K562 (cell line): ENCODE data around the gene RMP24.

Source experiments
- ATF7 ChIP-seq: fragments of 450-650 bp; IDR thresholded peaks from 2 replicates; pipeline ENCODE4 v1.7.1; 2014; ENCODE audit warnings: mild to moderate bottlenecking, moderate library complexity
- CAMTA2 ChIP-seq: fragments of 250-450 bp; sonication (Bioruptor Pico); conservative IDR thresholded peaks from 2 replicates; pipeline ENCODE4 v1.5.1; 2022
- CREB1 ChIP-seq, 2 experiments: sonication (generic) in 1 of 2; formaldehyde crosslinking in 1 of 2; IDR thresholded peaks; 2 replicates each; pipeline versions ENCODE4 v1.6.1 to v1.8.0; 2012 to 2022; ENCODE audit warnings: inconsistent platforms in 1 of 2, mild to moderate bottlenecking in 1 of 2, missing genetic modification reagents in 1 of 2, moderate library complexity in 1 of 2
- GATA2 ChIP-seq: sonication (generic); formaldehyde crosslinking; IDR thresholded peaks from 2 replicates; pipeline ENCODE4 v1.4.0; 2020; ENCODE audit warnings: mild to moderate bottlenecking, missing genetic modification reagents
- NFATC3 ChIP-seq: fragments of 450-650 bp; IDR thresholded peaks from 2 replicates; pipeline ENCODE4 v1.6.1; 2017; ENCODE audit warnings: mild to moderate bottlenecking
- NR2C1 ChIP-seq, 2 experiments: fragments of 450-650 bp; IDR thresholded peaks; 2 replicates each; pipeline ENCODE4 v1.6.1; 2017; ENCODE audit warnings: mild to moderate bottlenecking in 2 of 2, antibody characterized with exemption in 1 of 2, inconsistent platforms in 1 of 2, missing compliant biosample characterization in 1 of 2, missing genetic modification characterization in 1 of 2
- SIN3A ChIP-seq, 2 experiments: fragments of 150-350 bp in 1 of 2; IDR thresholded peaks; 2 replicates each; pipeline ENCODE4 v1.6.1; 2011 to 2016; ENCODE audit warnings: borderline replicate concordance in 2 of 2, low read depth in 2 of 2, low read length in 2 of 2, mild to moderate bottlenecking in 2 of 2, moderate library complexity in 2 of 2; ENCODE audit not compliant: control insufficient read depth in 1 of 2
- TAF9B ChIP-seq: fragments of 450-650 bp; IDR thresholded peaks from 2 replicates; pipeline ENCODE4 v1.6.1; 2018; ENCODE audit warnings: mild to moderate bottlenecking; ENCODE audit not compliant: partially characterized antibody
- TARDBP ChIP-seq: fragments of 450-650 bp; IDR thresholded peaks from 2 replicates; pipeline ENCODE4 v1.6.1; 2016
- TRIM28 ChIP-seq: fragments of 450-650 bp; IDR thresholded peaks from 2 replicates; pipeline ENCODE4 v1.6.1; 2017
- ZBTB2 ChIP-seq: fragments of 450-650 bp; IDR thresholded peaks from 2 replicates; pipeline ENCODE4 v1.6.1; 2016; ENCODE audit warnings: antibody characterized with exemption
- ZBTB43 ChIP-seq: sonication (generic); formaldehyde crosslinking; IDR thresholded peaks from 2 replicates; pipeline ENCODE4 v1.8.0; 2023; ENCODE audit warnings: mild to moderate bottlenecking, missing genetic modification reagents
- ZKSCAN8 ChIP-seq: fragments of 200-800 bp; sonication (Bioruptor generic); IDR thresholded peaks from 2 replicates; pipeline ENCODE4 v1.6.1; 2016; ENCODE audit warnings: missing genetic modification characterization, missing compliant biosample characterization
- ZNF146 ChIP-seq: IDR thresholded peaks from one replicate; pipeline ENCODE4 v1.6.1; 2018; ENCODE audit warnings: missing compliant biosample characterization; ENCODE audit not compliant: unreplicated experiment
- ZNF212 ChIP-seq: fragments of 450-650 bp; formaldehyde crosslinking; IDR thresholded peaks from 2 replicates; pipeline ENCODE4 v1.4.0; 2020; ENCODE audit warnings: mild to moderate bottlenecking
- ZNF41 ChIP-seq: fragments of 250-450 bp; sonication (Bioruptor Pico); conservative IDR thresholded peaks from 2 replicates; pipeline ENCODE4 v1.4.0; 2020; ENCODE audit warnings: mild to moderate bottlenecking
- ZNF518B ChIP-seq: fragments of 250-450 bp; sonication (Bioruptor Pico); IDR thresholded peaks from 2 replicates; pipeline ENCODE4 v1.5.0; 2021; ENCODE audit warnings: mild to moderate bottlenecking, moderate library complexity
- ZNF639 ChIP-seq, 2 experiments: fragments of 200-800 bp in 1 of 2; sonication (Bioruptor generic) in 1 of 2; sonication (generic) in 1 of 2; formaldehyde crosslinking in 1 of 2; IDR thresholded peaks in 1 of 2; conservative IDR thresholded peaks in 1 of 2; 2 replicates each; pipeline versions ENCODE4 v1.5.0 to v1.6.1; 2016 to 2020; ENCODE audit warnings: missing compliant biosample characterization in 1 of 2, missing genetic modification characterization in 1 of 2, missing genetic modification reagents in 1 of 2
- ZNF696 ChIP-seq: fragments of 250-450 bp; sonication (Bioruptor Pico); conservative IDR thresholded peaks from 2 replicates; pipeline ENCODE4 v1.4.0; 2020; ENCODE audit warnings: mild to moderate bottlenecking, moderate library complexity
- ZNF76 ChIP-seq: fragments of 250-450 bp; sonication (Bioruptor Pico); IDR thresholded peaks from 2 replicates; pipeline ENCODE4 v1.4.0; 2020; ENCODE audit warnings: mild to moderate bottlenecking, moderate library complexity, borderline replicate concordance

Gene RMP24

GRCh38 chr18:35972197-35973000 lies at the start of gene RMP24 (continued):
- TF ChIP-seq TRIM28, result no peak
- TF ChIP-seq SIN3A (IDR thresholded peaks at IDR 0.05; ENCODE audit: borderline replicate concordance in 2 of 2, control insufficient read depth in 1 of 2, low read depth in 2 of 2, low read length in 2 of 2), result peak; percentile 57 to 82; a peak in 3 of 4 replicates
- TF ChIP-seq ZNF696 (CRISPR knock-in tag), result no peak
- peak; percentile 69 for TF ChIP-seq CREB1 (IDR thresholded peaks at IDR 0.05)
- peak; percentile 66 for TF ChIP-seq CREB1 (CRISPR knock-in tag; IDR thresholded peaks at IDR 0.05)
- no peak for TF ChIP-seq TARDBP
- TF ChIP-seq ZBTB43 (CRISPR knock-in tag), result no peak
- TF ChIP-seq NFATC3, result no peak
- no peak for TF ChIP-seq ZNF76 (CRISPR knock-in tag)
- no peak for TF ChIP-seq CAMTA2
- TF ChIP-seq ATF7, result 0 out of 2 replicates have a peak, but pooled peaks have one; percentile 41
- TF ChIP-seq ZNF518B, result no peak
- TF ChIP-seq TAF9B, result peak; percentile 84
- TF ChIP-seq ZNF639 (CRISPR knock-in tag; conservative IDR thresholded peaks at IDR 0.05 in 1 of 2, IDR thresholded peaks at IDR 0.05 in 1 of 2), result peak in 1 of 2 experiments; percentile 71; a peak in 1 of 4 replicates
- peak; percentile 22 for TF ChIP-seq ZNF146 (CRISPR knock-in tag)
- TF ChIP-seq ZKSCAN8 (CRISPR knock-in tag), result no peak
- TF ChIP-seq NR2C1 (IDR thresholded peaks at IDR 0.05), result no peak
- TF ChIP-seq NR2C1 (tag; IDR thresholded peaks at IDR 0.05), result peak; percentile 66
- no peak for TF ChIP-seq ZBTB2
- TF ChIP-seq GATA2, result no peak
- no peak for TF ChIP-seq ZNF41
- no peak for TF ChIP-seq ZNF212 (CRISPR knock-in tag)
